IMR-90 (cell line): ENCODE results near the gene SLC40A1. TPM values are rescaled to one million over a fixed set of nuclear protein-coding genes. Genes with fewer than 3 reads are reported as not detected.

ENCODE experiments used
- ATAC-seq: fragments of 200-7000 bp; cut with Tn5 transposase; 2 replicates; pipeline ENCODE4 v1.9.1; 2020; ENCODE audit warnings: low read depth, mild to moderate bottlenecking, moderate library complexity
- BruUV-seq: library from RNA; stranded (reverse); fragments of 400-500 nt; replicated peaks from 2 replicates; lab custom pipeline; 2021; lab: Mats Ljungman, UMichigan
- CTCF ChIA-PET: fragments of 300-600 bp; formaldehyde crosslinking; extraction: SDS; loops from one replicate; lab custom pipeline; 2021; ENCODE audit warnings: antibody characterized with exemption; lab: Yijun Ruan, JAX
- POLR2A ChIA-PET: fragments of 300-600 bp; sonication (Branson Sonifier 250); formaldehyde crosslinking; loops from one replicate; lab custom pipeline; 2022; ENCODE audit warnings: antibody characterized with exemption; ENCODE audit not compliant: unreplicated experiment; lab: Charles Lee
- DNase-seq: peaks from one replicate; pipeline ENCODE4 v3.0.0; 2013
- H2AFZ ChIP-seq: replicated peaks from 2 replicates; pipeline ENCODE3; 2013; ENCODE audit warnings: low read length, mild to moderate bottlenecking; ENCODE audit not compliant: poor library complexity
- H2AK5ac ChIP-seq: 2 replicates; pipeline ENCODE4 v1.6.1; 2013; ENCODE audit warnings: low read depth, low read length, inconsistent platforms
- H2AK9ac ChIP-seq: replicated peaks from 2 replicates; pipeline ENCODE3; 2013; ENCODE audit warnings: mild to moderate bottlenecking, low read depth, low read length, moderate library complexity; ENCODE audit not compliant: poor library complexity
- H2BK120ac ChIP-seq: 2 replicates; pipeline ENCODE4 v1.6.1; 2013; ENCODE audit warnings: low read depth, low read length, inconsistent platforms
- H2BK15ac ChIP-seq: 3 replicates; pipeline ENCODE4 v1.6.1; 2013; ENCODE audit warnings: low read depth, low read length, inconsistent platforms
- H2BK20ac ChIP-seq: 2 replicates; pipeline ENCODE4 v1.6.1; 2013; ENCODE audit warnings: low read depth, mild to moderate bottlenecking, inconsistent platforms, low read length, moderate library complexity
- H2BK5ac ChIP-seq: 2 replicates; pipeline ENCODE4 v1.6.1; 2013; ENCODE audit warnings: mild to moderate bottlenecking, low read depth, low read length, inconsistent platforms; ENCODE audit not compliant: poor library complexity, severe bottlenecking
- H3K14ac ChIP-seq: replicated peaks from 2 replicates; pipeline ENCODE4 v1.6.1; 2013; ENCODE audit warnings: low read depth, low read length, inconsistent platforms
- H3K18ac ChIP-seq: 2 replicates; pipeline ENCODE4 v1.6.1; 2013; ENCODE audit warnings: low read depth, low read length, control low read depth
- H3K23ac ChIP-seq: 2 replicates; pipeline ENCODE4 v1.6.1; 2013; ENCODE audit warnings: low read depth, low read length, inconsistent platforms
- H3K27ac ChIP-seq: 2 replicates; pipeline ENCODE4 v1.5.1; 2013; ENCODE audit warnings: mild to moderate bottlenecking, control low read depth, low read length; ENCODE audit not compliant: insufficient read depth
- H3K27me3 ChIP-seq: 2 replicates; pipeline ENCODE4 v1.6.1; 2013; ENCODE audit warnings: low read length; ENCODE audit not compliant: control insufficient read depth, insufficient read depth
- H3K36me3 ChIP-seq: 2 replicates; pipeline ENCODE4 v1.6.1; 2013; ENCODE audit warnings: low read length, mixed read lengths; ENCODE audit not compliant: control insufficient read depth, insufficient read depth
- H3K4ac ChIP-seq: 2 replicates; pipeline ENCODE4 v1.6.1; 2013; ENCODE audit warnings: low read depth, low read length, inconsistent platforms
- H3K4me1 ChIP-seq: 2 replicates; pipeline ENCODE4 v1.6.1; 2013; ENCODE audit warnings: low read length, mixed read lengths; ENCODE audit not compliant: control insufficient read depth, insufficient read depth
- H3K4me2 ChIP-seq: 2 replicates; pipeline ENCODE4 v1.6.1; 2013; ENCODE audit warnings: low read depth, mild to moderate bottlenecking, control low read depth, low read length, moderate library complexity
- H3K4me3 ChIP-seq: 2 replicates; pipeline ENCODE4 v1.5.1; 2013; ENCODE audit warnings: low read depth, mild to moderate bottlenecking, control low read depth, low read length, moderate library complexity; ENCODE audit not compliant: insufficient read depth
- H3K56ac ChIP-seq: 2 replicates; pipeline ENCODE4 v1.6.1; 2013; ENCODE audit warnings: low read length, inconsistent platforms; ENCODE audit not compliant: insufficient read depth; ENCODE audit errors: extremely low read depth
- H3K79me1 ChIP-seq, 2 experiments: 2 replicates each; pipeline ENCODE4 v1.6.1; 2013; ENCODE audit warnings: low read length in 2 of 2, inconsistent platforms in 1 of 2, low read depth in 1 of 2
- H3K9ac ChIP-seq: 2 replicates; pipeline ENCODE4 v1.6.1; 2013; ENCODE audit warnings: low read depth, low read length, control low read depth
- H3K9me1 ChIP-seq: 2 replicates; pipeline ENCODE4 v1.6.1; 2013; ENCODE audit warnings: low read length, inconsistent platforms; ENCODE audit not compliant: insufficient read depth
- H3K9me3 ChIP-seq: 2 replicates; pipeline ENCODE4 v1.6.1; 2013; ENCODE audit warnings: low read length; ENCODE audit not compliant: control insufficient read depth, insufficient read depth
- H4K20me1 ChIP-seq: 2 replicates; pipeline ENCODE4 v1.6.1; 2013; ENCODE audit warnings: low read length, inconsistent platforms; ENCODE audit not compliant: insufficient read depth
- H4K5ac ChIP-seq: 2 replicates; pipeline ENCODE4 v1.6.1; 2013; ENCODE audit warnings: mild to moderate bottlenecking, low read depth, low read length, control low read depth
- H4K8ac ChIP-seq, 2 experiments: 2 replicates each; pipeline ENCODE4 v1.6.1; 2013; ENCODE audit warnings: low read depth in 2 of 2, low read length in 2 of 2, control low read depth in 1 of 2, inconsistent platforms in 1 of 2
- H4K91ac ChIP-seq: 2 replicates; pipeline ENCODE4 v1.6.1; 2013; ENCODE audit warnings: low read depth, low read length, inconsistent platforms; ENCODE audit not compliant: insufficient read depth
- CEBPB ChIP-seq: IDR thresholded peaks from 2 replicates; pipeline ENCODE4 v1.6.1; 2012; ENCODE audit warnings: low read depth, low read length, improper control_type of control experiment
- FOS ChIP-seq: fragments of 150-350 bp; IDR thresholded peaks from 2 replicates; pipeline ENCODE4 v1.6.1; 2016; ENCODE audit warnings: low read depth, low read length
- MAFK ChIP-seq: IDR thresholded peaks from 2 replicates; pipeline ENCODE4 v1.6.1; 2012; ENCODE audit warnings: low read depth, low read length, improper control_type of control experiment
- MAZ ChIP-seq: IDR thresholded peaks from 2 replicates; pipeline ENCODE4 v1.6.1; 2012; ENCODE audit warnings: low read depth, mild to moderate bottlenecking, low read length, improper control_type of control experiment, moderate library complexity, borderline replicate concordance
- WGBS, 2 experiments: methylation state at CpG; one replicate each; pipeline versions ENCODE4 v1.1.5 to v1.1.7; 2013; ENCODE audit warnings: missing lambda C conversion rate in 2 of 2; ENCODE audit not compliant: insufficient read length in 1 of 2; ENCODE audit errors: extremely low coverage in 2 of 2; 5-methylcytosine and 5-hydroxymethylcytosine counted together
- dilution Hi-C: fragments of 300-500 bp; cut with HindIII; formaldehyde crosslinking; loops from one replicate; pipeline ENCODE4 v1.14.3; 2018; ENCODE audit warnings: low sequenced_read_pairs; ENCODE audit not compliant: unreplicated experiment
- in situ Hi-C: fragments of 300-500 bp; cut with MboI; formaldehyde crosslinking; loops from 3 replicates; pipeline ENCODE4 v1.14.3; 2019; ENCODE audit warnings: low sequenced_read_pairs, inconsistent platforms, mixed read lengths
- intact Hi-C: fragments of 100-400 bp; cut with micrococcal nuclease; formaldehyde crosslinking; loops from 2 replicates; pipeline ENCODE4 v1.10.0; 2022
- polyA plus RNA-seq, 3 experiments: library from polyadenylated mRNA; depleted of rRNA; stranded (reverse); fragments of >200 nt; gene quantifications; 2 replicates each; pipeline ENCODE4 v1.2.3, GENCODE V29; 2012; ENCODE audit warnings: low replicate concordance in 1 of 3
- total RNA-seq: library from RNA; depleted of rRNA; stranded (reverse); fragments of >200 nt; gene quantifications from 2 replicates; pipeline ENCODE4 v1.2.3, GENCODE V29; 2012
- TF ChIP-seq, protein P1 (sequence below): conservative IDR thresholded peaks from 2 replicates; pipeline ENCODE4 v1.5.1; 2012; ENCODE audit warnings: mild to moderate bottlenecking, low read depth, low read length, improper control_type of control experiment

The SLC40A1 gene
- total and polyA plus RNA-seq, 2 of the 4 experiments (the other 2 are of a cell fraction), result 1.5 to 5.0 TPM

DNA sequence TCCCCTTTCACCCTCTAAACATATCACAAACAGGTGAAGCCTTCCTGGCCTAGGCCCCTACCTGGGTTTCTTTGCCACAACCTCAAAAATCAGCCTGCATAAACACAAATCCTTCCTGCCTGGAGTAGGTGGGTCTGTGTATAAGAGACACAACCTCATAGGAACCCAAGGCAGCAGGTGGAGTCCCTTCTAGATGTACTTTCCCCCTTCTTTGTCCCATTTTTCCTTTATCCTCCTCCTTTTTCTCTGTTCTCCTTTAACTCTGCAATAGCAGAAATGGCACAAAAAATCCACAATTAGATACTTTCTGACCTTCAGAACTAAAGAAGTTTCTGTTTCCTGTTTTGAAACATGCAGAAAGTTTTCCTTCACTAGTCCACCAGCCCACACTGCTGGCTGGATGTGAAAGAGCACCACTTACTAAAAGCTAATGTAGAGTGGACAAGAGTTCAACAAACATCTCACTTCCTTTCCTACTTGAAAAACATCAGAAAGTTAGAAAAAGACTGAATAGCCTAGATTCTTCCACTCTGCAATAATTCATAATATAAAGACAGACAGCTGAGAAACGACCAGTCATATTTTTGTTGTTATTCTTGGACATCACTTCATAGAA is 11.2 kb downstream of the SLC40A1 start:
- Histone ChIP-seq H3K27ac (no peak overlapping the region), H3K36me3 (peaks cover 6% of the 10 kb centered on the region), H3K9me3 (no peaks in the 10 kb centered on the region), H2BK120ac (no peak overlapping the region; the same call in 1 of the 2 replicates), H4K91ac (no peak overlapping the region), H4K5ac (peak overlapping the region; percentile 50; the same call in 1 of the 2 replicates), H3K23ac (no peak overlapping the region), H2AK5ac (no peak overlapping the region), H3K18ac (no peak overlapping the region), H3K56ac (no peak overlapping the region), H2AFZ (no peak overlapping the region), H2BK20ac (peak overlapping the region; percentile 6; the same call in 1 of the 2 replicates), H3K9ac (no peak overlapping the region), H3K79me1 (no peaks in the 10 kb centered on the region), H3K4ac (no peak overlapping the region; the same call in 1 of the 2 replicates), H3K27me3 (no peaks in the 10 kb centered on the region), H2BK5ac (no peak overlapping the region), H3K4me1 (peaks cover 7% of the 10 kb centered on the region), H4K20me1 (peaks cover 3% of the 10 kb centered on the region; the same call in 1 of the 2 replicates), H2AK9ac (no peak overlapping the region), H2BK15ac (0 out of 3 replicates have a peak overlapping the region, but pooled peaks have one; percentile 15), H3K4me3 (no peak overlapping the region), H4K8ac (peak overlapping the region in 1 of 2 experiments; percentile 55; a peak in 1 of 4 replicates), H3K14ac (no peak overlapping the region; the same call in 1 of the 2 replicates), H3K4me2 (no peak overlapping the region), H3K9me1 (peaks cover 4% of the 10 kb centered on the region)
- dilution Hi-C loops, result no loop called here
- 0 out of 2 replicates have a peak, but pooled peaks have one; percentile 33 for ATAC-seq
- intact Hi-C loops, result loop anchor here (5.0 kb wide), 1 partner anchor 33 kb away; no protein-coding TSS in a partner anchor
- no TSS peak for BruUV-seq
- in situ Hi-C loops, result no loop called here
- POLR2A ChIA-PET, result no interaction called here
- TF ChIP-seq FOS (no peak), MAZ (no peak), MAFK (no peak), CEBPB (no peak)
- TF ChIP-seq, protein P1, sequence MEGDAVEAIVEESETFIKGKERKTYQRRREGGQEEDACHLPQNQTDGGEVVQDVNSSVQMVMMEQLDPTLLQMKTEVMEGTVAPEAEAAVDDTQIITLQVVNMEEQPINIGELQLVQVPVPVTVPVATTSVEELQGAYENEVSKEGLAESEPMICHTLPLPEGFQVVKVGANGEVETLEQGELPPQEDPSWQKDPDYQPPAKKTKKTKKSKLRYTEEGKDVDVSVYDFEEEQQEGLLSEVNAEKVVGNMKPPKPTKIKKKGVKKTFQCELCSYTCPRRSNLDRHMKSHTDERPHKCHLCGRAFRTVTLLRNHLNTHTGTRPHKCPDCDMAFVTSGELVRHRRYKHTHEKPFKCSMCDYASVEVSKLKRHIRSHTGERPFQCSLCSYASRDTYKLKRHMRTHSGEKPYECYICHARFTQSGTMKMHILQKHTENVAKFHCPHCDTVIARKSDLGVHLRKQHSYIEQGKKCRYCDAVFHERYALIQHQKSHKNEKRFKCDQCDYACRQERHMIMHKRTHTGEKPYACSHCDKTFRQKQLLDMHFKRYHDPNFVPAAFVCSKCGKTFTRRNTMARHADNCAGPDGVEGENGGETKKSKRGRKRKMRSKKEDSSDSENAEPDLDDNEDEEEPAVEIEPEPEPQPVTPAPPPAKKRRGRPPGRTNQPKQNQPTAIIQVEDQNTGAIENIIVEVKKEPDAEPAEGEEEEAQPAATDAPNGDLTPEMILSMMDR, result 0 out of 2 replicates have a peak, but pooled peaks have one; percentile 16
- DNase-seq, result peak; percentile 34
- no CpG with 5 or more reads among the region's 1 CpG for WGBS, 2 experiments
- CTCF ChIA-PET, result interaction anchor here (0.7 kb wide), 1 partner anchor 475 kb away, joined by 4 read pairs; no protein-coding TSS in a partner anchor
